Right ventricle myocardium superior (tissue), 1 donor: ENCODE measurements around the gene UNC45A. TPM values are rescaled to one million over a fixed set of nuclear protein-coding genes. Genes with fewer than 3 reads are reported as not detected.

ENCODE experiments used
- ATAC-seq: fragments of 200-7000 bp; cut with Tn5 transposase; one replicate; pipeline ENCODE4 v1.9.1; 2020; ENCODE audit warnings: mild to moderate bottlenecking; ENCODE audit not compliant: poor library complexity
- DNase-seq: peaks from one replicate; pipeline ENCODE4 v3.0.0-alpha.2; 2020
- intact Hi-C: fragments of 100-400 bp; cut with DNase I; formaldehyde crosslinking; loops from one replicate; pipeline ENCODE4 v1.11.2; 2022
- total RNA-seq: library from RNA; stranded (reverse); fragmentation: NEBNext Ultra II Directional; extraction: Animal tissue kit (Norgen Biotek cat#: 25700); gene quantifications from one replicate; pipeline ENCODE4 v1.2.1, GENCODE V29; 2021
- donor health status: DM: no; HTN: yes; CAD: no; lungs with severe emphysema.

UNC45A gene
- total RNA-seq, 1 donor from 2014 or later: 26.5 TPM

- DNase-seq (no peak), ATAC-seq (no peak)
- intact Hi-C loops: no loop called here
Observed at GRCh38 chr15:90982135-90982534, 47.0 kb downstream of the UNC45A start.

- intact Hi-C loops: no loop called here
- ATAC-seq (no peak), DNase-seq (no peak)
Observed at GRCh38 chr15:90986790-90987507, 51.9 kb downstream of the UNC45A start.

- ATAC-seq (no peak), DNase-seq (no peak)
- intact Hi-C loops: no loop called here
Observed at GRCh38 chr15:90987561-90988141, 52.6 kb downstream of the UNC45A start.

GRCh38 chr15:90988296-90988695 is 53.2 kb downstream of the UNC45A start:
- DNase-seq (no peak), ATAC-seq (no peak)
- intact Hi-C loops: no loop called here

GRCh38 chr15:90989040-90989768 is 54.1 kb downstream of the UNC45A start:
- DNase-seq (no peak), ATAC-seq (no peak)
- intact Hi-C loops: no loop called here

GRCh38 chr15:90990446-90990845 is 55.4 kb downstream of the UNC45A start:
- intact Hi-C loops: no loop called here
- DNase-seq (no peak), ATAC-seq (no peak)

GRCh38 chr15:90991587-90992285 is 56.7 kb downstream of the UNC45A start:
- intact Hi-C loops: no loop called here
- ATAC-seq (no peak), DNase-seq (no peak)

- ATAC-seq: peak; percentile 36
- DNase-seq: no peak
- intact Hi-C loops: no loop called here
Observed at GRCh38 chr15:90994059-90994416, 59.0 kb downstream of the UNC45A start.

GRCh38 chr15:90994417-90995311 is 59.6 kb downstream of the UNC45A start, which contains the start of gene PRC1:
PRC1 (minus strand) TSS chr15:90994535; CDS start chr15:90994417, 118 bp downstream.
- ATAC-seq (peak; percentile 100), DNase-seq (peak; percentile 99)
- intact Hi-C loops: no loop called here

GRCh38 chr15:90998737-90999136 is 63.7 kb downstream of the UNC45A start:
- intact Hi-C loops: no loop called here
- DNase-seq: no peak
- no peak for ATAC-seq

- intact Hi-C loops: no loop called here
- no peak for ATAC-seq
- no peak for DNase-seq
Observed at GRCh38 chr15:91001209-91001608, 66.1 kb downstream of the UNC45A start.

Other genes with a start within 250 kb of the UNC45A start
- 37.0 TPM for gene BLM, start 217.9 kb upstream of the UNC45A start, total RNA-seq
- gene FURIN, start 66.7 kb upstream of the UNC45A start, total RNA-seq: 45.0 TPM
- gene FES, start 50.8 kb upstream of the UNC45A start, total RNA-seq: 17.1 TPM
- 130 TPM for gene MAN2A2, start 32.0 kb upstream of the UNC45A start, total RNA-seq
- gene HDDC3, start 2.7 kb upstream of the UNC45A start, total RNA-seq: 15.5 TPM
- 9.3 TPM for gene RCCD1, start 19.6 kb downstream of the UNC45A start, total RNA-seq
- gene PRC1, start 59.2 kb downstream of the UNC45A start, total RNA-seq: 3.7 TPM
- gene VPS33B, start 87.3 kb downstream of the UNC45A start, total RNA-seq: 4.4 TPM
- 4.1 TPM for gene SV2B, start 165.0 kb downstream of the UNC45A start, total RNA-seq